Brain microvascular endothelial cell (primary cell): ENCODE data around the gene PPP1R12C.
A peak's percentile ranks its signal among the peaks of the same experiment; 100 is the strongest.

Source experiments
- DNase-seq: peaks from one replicate; pipeline ENCODE4 v3.0.0-alpha.2; 2020
- H3K27ac ChIP-seq: fragments of 250-450 bp; sonication (Bioruptor Pico); 2 replicates; pipeline ENCODE4 v1.5.1; 2020; ENCODE audit warnings: mild to moderate bottlenecking, moderate library complexity
- H3K27me3 ChIP-seq: fragments of 250-450 bp; sonication (Bioruptor Pico); replicated peaks from 2 replicates; pipeline ENCODE4 v1.5.1; 2020; ENCODE audit warnings: mild to moderate bottlenecking
- H3K36me3 ChIP-seq: fragments of 250-450 bp; sonication (Bioruptor Pico); replicated peaks from 2 replicates; pipeline ENCODE4 v1.5.1; 2020; ENCODE audit warnings: mild to moderate bottlenecking
- H3K4me3 ChIP-seq: 2 replicates; pipeline ENCODE4 v1.5.1; 2011; ENCODE audit warnings: low read depth, mild to moderate bottlenecking, control low read depth, low read length, moderate library complexity
- in situ Hi-C: cut with HindIII; loops from 2 replicates; pipeline ENCODE4 v1.10.0; 2017; ENCODE audit warnings: low sequenced_read_pairs, low pct_ligation_motif_present
- TF ChIP-seq, protein P1 (sequence below): IDR thresholded peaks from 2 replicates; pipeline ENCODE4 v1.5.1; 2011; ENCODE audit warnings: low read depth, mild to moderate bottlenecking, moderate library complexity, low read length, control low read depth, inconsistent platforms; ENCODE audit errors: missing control alignments

PPP1R12C gene

GRCh38 chr19:55133639-55134444, 16.4 kb upstream of the PPP1R12C start:
- no peaks in the 10 kb centered on the region for H3K27me3 ChIP-seq
- TF ChIP-seq, protein P1, sequence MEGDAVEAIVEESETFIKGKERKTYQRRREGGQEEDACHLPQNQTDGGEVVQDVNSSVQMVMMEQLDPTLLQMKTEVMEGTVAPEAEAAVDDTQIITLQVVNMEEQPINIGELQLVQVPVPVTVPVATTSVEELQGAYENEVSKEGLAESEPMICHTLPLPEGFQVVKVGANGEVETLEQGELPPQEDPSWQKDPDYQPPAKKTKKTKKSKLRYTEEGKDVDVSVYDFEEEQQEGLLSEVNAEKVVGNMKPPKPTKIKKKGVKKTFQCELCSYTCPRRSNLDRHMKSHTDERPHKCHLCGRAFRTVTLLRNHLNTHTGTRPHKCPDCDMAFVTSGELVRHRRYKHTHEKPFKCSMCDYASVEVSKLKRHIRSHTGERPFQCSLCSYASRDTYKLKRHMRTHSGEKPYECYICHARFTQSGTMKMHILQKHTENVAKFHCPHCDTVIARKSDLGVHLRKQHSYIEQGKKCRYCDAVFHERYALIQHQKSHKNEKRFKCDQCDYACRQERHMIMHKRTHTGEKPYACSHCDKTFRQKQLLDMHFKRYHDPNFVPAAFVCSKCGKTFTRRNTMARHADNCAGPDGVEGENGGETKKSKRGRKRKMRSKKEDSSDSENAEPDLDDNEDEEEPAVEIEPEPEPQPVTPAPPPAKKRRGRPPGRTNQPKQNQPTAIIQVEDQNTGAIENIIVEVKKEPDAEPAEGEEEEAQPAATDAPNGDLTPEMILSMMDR: no peak
- in situ Hi-C loops: no loop called here

DNA sequence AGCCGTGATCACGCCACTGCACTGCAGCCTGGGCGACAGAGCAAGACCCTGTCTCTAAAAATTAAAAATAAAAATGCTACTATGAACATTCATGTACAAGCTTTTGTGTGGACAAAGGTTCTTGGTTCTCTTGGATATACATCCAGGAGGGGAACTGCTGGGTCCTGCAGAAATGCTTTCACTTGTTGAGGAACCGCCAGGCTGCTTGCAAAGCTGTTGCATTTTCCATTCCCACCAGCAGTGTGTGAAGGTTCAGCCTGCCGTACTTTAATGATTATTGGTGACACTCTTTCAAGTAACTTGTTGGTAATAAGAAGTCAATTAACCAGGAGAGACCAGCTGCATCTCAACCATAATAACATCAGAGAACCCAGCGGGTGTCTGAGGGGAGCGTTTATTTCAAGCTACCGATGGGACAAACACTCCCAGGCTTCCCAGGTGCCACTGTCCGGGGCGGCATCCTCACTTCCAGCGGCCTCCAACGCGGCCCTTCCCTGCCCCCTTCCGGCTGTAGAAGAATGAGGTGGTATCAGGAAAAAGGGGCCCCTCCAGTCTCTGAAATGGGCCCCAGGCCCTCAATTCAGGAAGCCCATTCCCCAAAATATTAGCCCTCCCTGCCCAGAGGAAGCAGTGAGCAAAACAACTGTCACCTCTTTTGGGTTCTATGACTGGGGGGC, 15.2 kb upstream of the PPP1R12C start:
- H3K36me3 ChIP-seq: no peaks in the 10 kb centered on the region
- DNase-seq: no peak
- TF ChIP-seq, protein P1: no peak
- no peaks in the 10 kb centered on the region for H3K27me3 ChIP-seq
- no peak overlapping the region for H3K4me3 ChIP-seq
- in situ Hi-C loops: no loop called here
- H3K27ac ChIP-seq: no peak overlapping the region

More at GRCh38 chr19:55133639-55134444, 16.4 kb upstream of the PPP1R12C start:
- H3K4me3 ChIP-seq: no peak overlapping the region
- no peak for DNase-seq
- H3K27ac ChIP-seq: no peak overlapping the region
- H3K36me3 ChIP-seq: no peaks in the 10 kb centered on the region

- in situ Hi-C loops: no loop called here
- no peak for DNase-seq
- Histone ChIP-seq H3K27me3 (no peaks in the 10 kb centered on the region), H3K36me3 (no peaks in the 10 kb centered on the region), H3K27ac (no peak overlapping the region), H3K4me3 (no peak overlapping the region)
- TF ChIP-seq, protein P1: no peak
These were observed 14.0 kb upstream of the PPP1R12C start for GRCh38 chr19:55131421-55131820.

GRCh38 chr19:55119053-55119452, 1.6 kb upstream of the PPP1R12C start:
- Histone ChIP-seq H3K4me3 (no peak overlapping the region), H3K27ac (no peak overlapping the region), H3K27me3 (peaks cover 2% of the 10 kb centered on the region), H3K36me3 (no peaks in the 10 kb centered on the region)
- in situ Hi-C loops: loop anchor here (10.0 kb wide), 1 partner anchor 56 kb away; no protein-coding TSS in a partner anchor
- DNase-seq: no peak
- TF ChIP-seq, protein P1: no peak

DNA sequence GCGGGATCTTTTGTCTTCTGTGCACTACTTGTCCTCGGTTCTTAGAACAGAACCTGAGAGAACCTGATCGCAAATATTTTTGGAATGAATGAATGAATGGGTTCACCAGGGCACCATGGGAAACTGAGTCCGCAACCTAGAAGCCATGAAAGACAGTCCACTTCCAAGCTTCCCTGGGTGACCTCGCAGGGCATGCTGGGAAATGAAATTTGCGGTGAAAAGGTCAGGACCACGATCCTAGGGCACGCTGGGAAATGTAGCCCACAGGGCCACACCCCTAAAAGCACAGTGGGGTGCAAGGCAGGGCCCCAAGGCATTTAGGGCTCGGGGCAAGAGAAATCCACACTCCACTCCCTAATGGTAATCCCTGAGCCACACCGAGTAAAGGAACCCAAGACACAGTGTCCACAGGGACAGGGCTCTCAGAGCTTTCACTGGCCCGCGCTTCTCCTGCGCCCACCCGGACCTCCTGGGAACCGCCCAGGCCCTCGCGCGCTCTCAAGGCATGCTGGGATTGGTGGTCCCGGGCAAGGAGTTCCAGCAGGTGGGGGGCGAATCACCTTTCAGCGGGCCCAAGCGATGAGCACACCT, 1.1 kb upstream of the PPP1R12C start:
- H3K36me3 ChIP-seq: no peaks in the 10 kb centered on the region
- no peaks in the 10 kb centered on the region for H3K27me3 ChIP-seq
- in situ Hi-C loops: loop anchor here (10.0 kb wide), 1 partner anchor 56 kb away; no protein-coding TSS in a partner anchor
- TF ChIP-seq, protein P1: no peak
- peak overlapping the region; percentile 80 for H3K27ac ChIP-seq
- H3K4me3 ChIP-seq: peak overlapping the region; percentile 69
- DNase-seq: no peak
